ENCODE data around the gene ABI3.

- TF ChIP-seq, protein P1, sequence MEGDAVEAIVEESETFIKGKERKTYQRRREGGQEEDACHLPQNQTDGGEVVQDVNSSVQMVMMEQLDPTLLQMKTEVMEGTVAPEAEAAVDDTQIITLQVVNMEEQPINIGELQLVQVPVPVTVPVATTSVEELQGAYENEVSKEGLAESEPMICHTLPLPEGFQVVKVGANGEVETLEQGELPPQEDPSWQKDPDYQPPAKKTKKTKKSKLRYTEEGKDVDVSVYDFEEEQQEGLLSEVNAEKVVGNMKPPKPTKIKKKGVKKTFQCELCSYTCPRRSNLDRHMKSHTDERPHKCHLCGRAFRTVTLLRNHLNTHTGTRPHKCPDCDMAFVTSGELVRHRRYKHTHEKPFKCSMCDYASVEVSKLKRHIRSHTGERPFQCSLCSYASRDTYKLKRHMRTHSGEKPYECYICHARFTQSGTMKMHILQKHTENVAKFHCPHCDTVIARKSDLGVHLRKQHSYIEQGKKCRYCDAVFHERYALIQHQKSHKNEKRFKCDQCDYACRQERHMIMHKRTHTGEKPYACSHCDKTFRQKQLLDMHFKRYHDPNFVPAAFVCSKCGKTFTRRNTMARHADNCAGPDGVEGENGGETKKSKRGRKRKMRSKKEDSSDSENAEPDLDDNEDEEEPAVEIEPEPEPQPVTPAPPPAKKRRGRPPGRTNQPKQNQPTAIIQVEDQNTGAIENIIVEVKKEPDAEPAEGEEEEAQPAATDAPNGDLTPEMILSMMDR (IDR thresholded peaks at IDR 0.05): no peak
- TF ChIP-seq POLR2AphosphoS5 (IDR thresholded peaks at IDR 0.05) (no peak), POLR2A (IDR thresholded peaks at IDR 0.05) (no peak)
Measured at GRCh38 chr17:49254066-49254465, 43.6 kb downstream of the ABI3 start.
